ENCODE data around the gene SLX4IP.

DNA sequence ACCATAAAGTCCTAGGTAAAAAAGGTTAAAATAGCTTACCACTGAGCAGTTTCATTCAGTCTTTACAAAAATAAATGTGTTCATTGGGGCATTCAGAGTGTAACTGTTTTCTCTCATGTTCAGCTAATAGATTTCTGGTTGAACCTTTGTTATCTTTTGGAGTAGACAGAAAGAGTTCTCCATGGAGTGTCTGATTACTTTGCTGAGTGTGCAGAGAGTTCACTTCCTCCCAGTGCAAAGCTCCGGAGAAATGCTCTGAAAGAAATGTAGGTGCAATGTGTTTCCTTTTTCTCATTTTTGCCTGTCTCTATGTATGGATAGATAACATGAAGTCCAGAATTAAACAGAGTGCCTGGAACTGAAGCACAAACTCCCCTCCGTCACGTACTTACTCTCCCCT is 186.0 kb downstream of the SLX4IP start:
- TF ChIP-seq POLR2A (IDR thresholded peaks at IDR 0.05): no peak
- TF ChIP-seq, protein P1, sequence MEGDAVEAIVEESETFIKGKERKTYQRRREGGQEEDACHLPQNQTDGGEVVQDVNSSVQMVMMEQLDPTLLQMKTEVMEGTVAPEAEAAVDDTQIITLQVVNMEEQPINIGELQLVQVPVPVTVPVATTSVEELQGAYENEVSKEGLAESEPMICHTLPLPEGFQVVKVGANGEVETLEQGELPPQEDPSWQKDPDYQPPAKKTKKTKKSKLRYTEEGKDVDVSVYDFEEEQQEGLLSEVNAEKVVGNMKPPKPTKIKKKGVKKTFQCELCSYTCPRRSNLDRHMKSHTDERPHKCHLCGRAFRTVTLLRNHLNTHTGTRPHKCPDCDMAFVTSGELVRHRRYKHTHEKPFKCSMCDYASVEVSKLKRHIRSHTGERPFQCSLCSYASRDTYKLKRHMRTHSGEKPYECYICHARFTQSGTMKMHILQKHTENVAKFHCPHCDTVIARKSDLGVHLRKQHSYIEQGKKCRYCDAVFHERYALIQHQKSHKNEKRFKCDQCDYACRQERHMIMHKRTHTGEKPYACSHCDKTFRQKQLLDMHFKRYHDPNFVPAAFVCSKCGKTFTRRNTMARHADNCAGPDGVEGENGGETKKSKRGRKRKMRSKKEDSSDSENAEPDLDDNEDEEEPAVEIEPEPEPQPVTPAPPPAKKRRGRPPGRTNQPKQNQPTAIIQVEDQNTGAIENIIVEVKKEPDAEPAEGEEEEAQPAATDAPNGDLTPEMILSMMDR (IDR thresholded peaks at IDR 0.05): no peak

All from esophagus squamous epithelium (tissue), 4 donors.